GM18951 (cell line): ENCODE data around the gene GRIN2C.

ENCODE experiments used
- POLR2A ChIP-seq: IDR thresholded peaks from 4 replicates; pipeline ENCODE4 v1.6.1; 2011; ENCODE audit warnings: mild to moderate bottlenecking; ENCODE audit not compliant: insufficient read length, insufficient read depth; ENCODE audit errors: extremely low read depth
- in situ Hi-C: fragments of 300-500 bp; cut with MboI; formaldehyde crosslinking; loops from one replicate; pipeline ENCODE4 v1.12.0; 2022; ENCODE audit warnings: low sequenced_read_pairs, mixed read lengths, inconsistent platforms; ENCODE audit not compliant: unreplicated experiment

The GRIN2C gene

DNA sequence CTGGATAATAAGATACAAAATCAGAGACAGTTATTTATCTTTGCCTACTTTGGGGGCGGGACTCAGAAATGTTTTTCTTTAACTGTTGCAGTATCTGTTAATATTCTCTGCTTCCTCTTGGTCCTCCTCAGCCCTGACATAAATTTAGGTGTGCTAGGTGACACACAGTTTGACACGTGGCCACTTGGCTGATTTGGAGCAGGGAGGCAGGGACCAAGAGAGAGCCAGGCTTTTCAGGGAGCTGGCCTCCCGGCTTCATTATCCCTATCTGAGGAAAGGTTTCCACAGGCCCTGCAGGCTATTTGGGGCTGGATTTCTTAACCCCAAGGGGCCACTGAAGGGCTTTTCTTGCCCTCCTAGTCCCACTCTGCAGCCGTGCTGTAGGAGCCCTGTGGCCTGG is 63.5 kb downstream of the GRIN2C start:
- in situ Hi-C loops, result no loop called here
- TF ChIP-seq POLR2A, result no peak

DNA sequence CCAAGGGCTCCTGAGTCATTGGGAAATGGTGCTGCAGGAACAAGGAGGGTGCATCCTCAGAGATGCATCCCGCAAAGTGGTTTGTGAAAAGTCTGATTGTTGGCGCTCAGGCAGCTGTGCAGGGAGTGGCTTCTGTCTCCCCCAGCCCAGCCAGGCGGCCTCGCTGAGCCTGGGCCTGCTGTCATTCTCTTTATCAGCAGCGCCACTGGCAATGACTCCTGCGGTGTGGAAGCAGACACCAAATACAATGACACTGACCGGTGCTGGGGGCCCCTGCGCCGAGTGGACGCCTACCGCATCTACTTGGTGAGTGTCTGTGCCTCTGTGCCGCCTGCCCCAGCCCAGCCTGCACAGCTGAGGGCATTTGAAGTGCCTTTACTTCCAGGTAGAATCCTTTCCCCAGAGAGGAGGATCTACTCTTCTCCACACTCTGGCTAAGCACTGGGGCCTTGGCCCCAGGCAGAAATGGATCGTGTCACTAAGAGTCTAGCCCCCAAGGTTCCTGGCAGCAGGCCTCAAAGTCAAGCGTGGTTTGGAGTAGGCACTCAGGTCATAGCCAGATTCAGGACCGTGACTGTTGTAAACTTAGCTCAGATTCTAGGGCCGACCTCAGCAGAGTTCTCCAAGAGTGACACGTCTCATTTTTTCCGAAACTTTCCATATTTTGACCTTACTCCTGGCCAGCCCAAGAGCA is 64.2 kb downstream of the GRIN2C start:
- TF ChIP-seq POLR2A, result no peak
- in situ Hi-C loops, result no loop called here

GRCh38 chr17:74792586-74793105 is 67.0 kb downstream of the GRIN2C start:
- in situ Hi-C loops, result no loop called here
- no peak for TF ChIP-seq POLR2A
